HCT116 (cell line): ENCODE measurements around the gene FAM168A. TPM values are rescaled to one million over a fixed set of nuclear protein-coding genes. Genes with fewer than 3 reads are reported as not detected.

Experiments used
- ATAC-seq: fragments of 200-7000 bp; cut with Tn5 transposase; 2 replicates; pipeline ENCODE4 v1.9.1; 2020; ENCODE audit warnings: mild to moderate bottlenecking, moderate library complexity
- BruUV-seq: library from RNA; stranded (reverse); fragments of 400-500 nt; replicated peaks from 2 replicates; lab custom pipeline; 2021; lab: Mats Ljungman, UMichigan
- CTCF ChIA-PET: fragments of 300-600 bp; sonication (Branson Sonifier 250); formaldehyde crosslinking; loops from one replicate; lab custom pipeline; 2021; ENCODE audit warnings: antibody characterized with exemption; lab: Charles Lee
- POLR2A ChIA-PET: fragments of 300-600, 350-600 bp; sonication (Branson Sonifier 250); formaldehyde crosslinking; loops from one replicate; lab custom pipeline; 2021; ENCODE audit warnings: antibody characterized with exemption; lab: Charles Lee
- RAD21 ChIA-PET, 2 experiments: fragments of 300-600 bp; sonication (Branson Sonifier 250); formaldehyde crosslinking; loops; one replicate each; lab custom pipeline; 2023; ENCODE audit warnings: low total read pairs in 2 of 2; ENCODE audit not compliant: uncharacterized antibody in 2 of 2, unreplicated experiment in 2 of 2, low non-redundant PET in 1 of 2; lab: Charles Lee
- DNase-seq: peaks from one replicate; pipeline ENCODE4 v3.0.0-alpha.2; 2010; ENCODE audit warnings: low read depth, low spot score
- H2AFZ ChIP-seq: fragments of 200-600 bp; shearing (Covaris generic), sonication (generic); 2 replicates; pipeline ENCODE4 v1.6.1; 2017; ENCODE audit warnings: low read depth, mixed run types, mixed read lengths, antibody characterized with exemption, low read length; ENCODE audit not compliant: poor library complexity, severe bottlenecking
- H3K27ac ChIP-seq: 2 replicates; pipeline ENCODE4 v1.5.1; 2012; ENCODE audit warnings: low read depth, low read length
- H3K27me3 ChIP-seq: fragments of 200-600 bp; sonication (generic); 2 replicates; pipeline ENCODE4 v1.6.1; 2016; ENCODE audit warnings: mixed run types, low read length, mixed read lengths; ENCODE audit not compliant: insufficient read depth
- H3K36me3 ChIP-seq, 2 experiments: fragments of 200-500 bp in 1 of 2; fragments of 200-600 bp in 1 of 2; sonication (Bioruptor generic) in 1 of 2; sonication (generic) in 1 of 2; 2 replicates each; pipeline versions ENCODE4 v1.5.1 to v1.6.1; 2014 to 2016; ENCODE audit warnings: low read length in 2 of 2, inconsistent platforms in 1 of 2, mixed read lengths in 1 of 2, mixed run types in 1 of 2; ENCODE audit not compliant: insufficient read depth in 2 of 2, control insufficient read depth in 1 of 2
- H3K4me1 ChIP-seq, 2 experiments: fragments of 200-600 bp in 1 of 2; sonication (generic) in 1 of 2; 2 replicates each; pipeline versions ENCODE4 v1.5.1 to v1.6.1; 2012 to 2017; ENCODE audit warnings: low read length in 2 of 2, inconsistent platforms in 1 of 2, mild to moderate bottlenecking in 1 of 2, mixed read lengths in 1 of 2, mixed run types in 1 of 2, moderate library complexity in 1 of 2; ENCODE audit not compliant: insufficient read depth in 2 of 2, control insufficient read depth in 1 of 2
- H3K4me2 ChIP-seq: fragments of 200-600 bp; sonication (generic); 2 replicates; pipeline ENCODE4 v1.6.1; 2017; ENCODE audit warnings: mixed run types, low read length, mixed read lengths
- H3K4me3 ChIP-seq, 2 experiments: fragments of 200-600 bp in 1 of 2; sonication (generic) in 1 of 2; replicated peaks in 1 of 2; 2 replicates each; pipeline ENCODE4 v1.5.1; 2011 to 2016; ENCODE audit warnings: low read length in 2 of 2, control low read depth in 1 of 2, low read depth in 1 of 2, mild to moderate bottlenecking in 1 of 2, mixed read lengths in 1 of 2, mixed run types in 1 of 2
- H3K79me2 ChIP-seq: fragments of 200-600 bp; sonication (generic); 2 replicates; pipeline ENCODE4 v1.6.1; 2017; ENCODE audit warnings: mild to moderate bottlenecking, mixed run types, low read length, moderate library complexity, mixed read lengths; ENCODE audit not compliant: insufficient read depth
- H3K9ac ChIP-seq: fragments of 200-600 bp; sonication (generic); 2 replicates; pipeline ENCODE4 v1.6.1; 2016; ENCODE audit warnings: low read length, mixed read lengths
- H3K9me2 ChIP-seq: fragments of 200-600 bp; sonication (generic), shearing (Covaris generic); 2 replicates; pipeline ENCODE4 v1.6.1; 2017; ENCODE audit warnings: mixed run types, mild to moderate bottlenecking, moderate library complexity; ENCODE audit not compliant: insufficient read depth
- H3K9me3 ChIP-seq, 2 experiments: fragments of 200-500 bp in 1 of 2; fragments of 200-600 bp in 1 of 2; sonication (Bioruptor generic) in 1 of 2; sonication (generic) in 1 of 2; 2 replicates each; pipeline ENCODE4 v1.6.1; 2014 to 2017; ENCODE audit warnings: low read length in 2 of 2, mixed read lengths in 2 of 2, inconsistent platforms in 1 of 2, low read depth in 1 of 2, mild to moderate bottlenecking in 1 of 2, mixed run types in 1 of 2, moderate library complexity in 1 of 2; ENCODE audit not compliant: control insufficient read depth in 1 of 2, insufficient read depth in 1 of 2
- H4K20me1 ChIP-seq: fragments of 200-600 bp; sonication (generic), shearing (Covaris generic); 2 replicates; pipeline ENCODE4 v1.6.1; 2017; ENCODE audit warnings: mixed run types, mild to moderate bottlenecking, moderate library complexity; ENCODE audit not compliant: insufficient read depth
- ATF3 ChIP-seq: IDR thresholded peaks from 2 replicates; pipeline ENCODE4 v1.6.1; 2012
- CBX3 ChIP-seq: IDR thresholded peaks from 2 replicates; pipeline ENCODE4 v1.6.1; 2012; ENCODE audit warnings: low read depth
- CEBPB ChIP-seq: IDR thresholded peaks from 2 replicates; pipeline ENCODE4 v1.6.1; 2012; ENCODE audit warnings: low read depth
- ELF1 ChIP-seq: IDR thresholded peaks from 2 replicates; pipeline ENCODE4 v1.6.1; 2012; ENCODE audit warnings: low read depth, borderline replicate concordance
- EZH2 ChIP-seq: fragments of 200-600 bp; sonication (generic); IDR thresholded peaks from 2 replicates; pipeline ENCODE4 v1.6.1; 2017; ENCODE audit warnings: antibody characterized with exemption, mixed run types
- POLR2A ChIP-seq: IDR thresholded peaks from 2 replicates; pipeline ENCODE4 v1.7.0; 2011; ENCODE audit warnings: borderline replicate concordance; ENCODE audit not compliant: insufficient read depth, insufficient read length; ENCODE audit errors: extremely low read depth
- POLR2AphosphoS5 ChIP-seq: IDR thresholded peaks from 2 replicates; pipeline ENCODE4 v1.6.1; 2011; ENCODE audit warnings: mild to moderate bottlenecking, low read depth, low read length, moderate library complexity
- RAD21 ChIP-seq: IDR thresholded peaks from 2 replicates; pipeline ENCODE4 v1.6.1; 2012; ENCODE audit warnings: low read depth, mild to moderate bottlenecking
- SP1 ChIP-seq: IDR thresholded peaks from 2 replicates; pipeline ENCODE4 v1.6.1; 2012; ENCODE audit warnings: low read depth
- SRF ChIP-seq: IDR thresholded peaks from 2 replicates; pipeline ENCODE4 v1.6.1; 2012; ENCODE audit warnings: low read depth
- TCF7L2 ChIP-seq: IDR thresholded peaks from 2 replicates; pipeline ENCODE4 v1.7.0; 2011; ENCODE audit warnings: borderline replicate concordance, inconsistent platforms; ENCODE audit not compliant: insufficient read depth, insufficient read length; ENCODE audit errors: extremely low read depth
- YY1 ChIP-seq: IDR thresholded peaks from 2 replicates; pipeline ENCODE4 v1.6.1; 2011; ENCODE audit warnings: low read length, low read depth, moderate library complexity, mild to moderate bottlenecking; ENCODE audit not compliant: insufficient replicate concordance; ENCODE audit errors: extremely low read depth
- ZBTB33 ChIP-seq: IDR thresholded peaks from 2 replicates; pipeline ENCODE4 v1.6.1; 2011; ENCODE audit warnings: mild to moderate bottlenecking, low read length, moderate library complexity; ENCODE audit not compliant: insufficient replicate concordance; ENCODE audit errors: extremely low read depth
- ZFX ChIP-seq: fragments of 450-650 bp; IDR thresholded peaks from 2 replicates; pipeline ENCODE4 v1.6.1; 2017
- intact Hi-C: fragments of 100-400 bp; cut with micrococcal nuclease; formaldehyde crosslinking; loops from 2 replicates; pipeline ENCODE4 v1.10.0; 2022
- total RNA-seq: library from RNA; stranded (reverse); gene quantifications from one replicate; pipeline ENCODE4 v1.2.1, GENCODE V29; 2021; ENCODE audit not compliant: unreplicated experiment

The FAM168A gene
- total RNA-seq, 1 experiment from 2014 or later, result 31.5 TPM

DNA sequence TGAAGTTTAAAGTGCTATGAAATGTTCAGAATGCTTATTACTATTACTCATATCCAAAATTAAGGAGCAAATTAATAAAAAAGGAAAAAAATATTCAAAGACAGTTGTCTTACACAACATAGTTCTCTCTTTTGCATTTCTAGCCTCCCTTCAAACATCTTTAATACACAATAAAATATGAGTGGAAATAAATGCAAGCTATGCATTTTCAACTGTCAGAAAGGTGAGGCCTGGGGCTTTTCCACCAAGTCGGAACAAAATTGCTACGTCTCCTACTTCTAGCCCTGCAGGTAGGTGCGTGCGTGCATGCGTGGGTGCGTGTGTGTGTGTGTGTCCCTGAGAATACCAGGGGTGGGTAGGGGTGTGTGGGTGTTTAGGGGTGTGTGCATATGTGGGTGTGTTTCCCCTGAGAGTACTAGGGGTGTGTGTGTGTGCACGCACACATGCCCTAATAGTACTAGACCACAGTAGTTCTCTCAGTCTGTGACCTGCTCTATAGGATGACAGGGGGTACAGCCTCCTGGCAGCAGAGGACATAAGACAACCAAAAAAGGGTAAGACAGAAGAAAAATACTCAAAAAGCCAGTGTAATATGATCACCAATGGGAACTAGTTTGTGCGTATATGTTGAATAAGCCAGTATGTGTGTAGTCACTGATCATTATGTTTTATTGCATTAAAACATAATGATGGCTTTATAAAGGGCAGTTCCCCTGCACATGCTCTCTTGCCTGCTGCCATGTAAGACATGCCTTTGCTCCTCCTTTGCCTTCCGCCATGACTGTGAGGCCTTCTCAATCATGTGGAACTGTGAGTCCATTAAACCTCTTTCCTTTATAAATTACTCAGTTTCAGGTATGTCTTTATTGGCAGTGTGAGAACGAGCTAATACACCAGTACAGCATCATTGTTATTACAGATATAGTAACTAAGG is 89.4 kb downstream of the FAM168A start:
- no peaks in the 10 kb centered on the region for H3K9me2 ChIP-seq
- RAD21 ChIA-PET, result no interaction called here
- H3K9ac ChIP-seq, result no peak overlapping the region
- H3K4me1 ChIP-seq, result peaks cover 2 to 3% of the 10 kb centered on the region in 2 experiments; a peak in 3 of 4 replicates
- no peaks in the 10 kb centered on the region for H3K27me3 ChIP-seq
- H2AFZ ChIP-seq, result no peak overlapping the region
- CTCF ChIA-PET, result no interaction called here
- ATAC-seq (no peak), DNase-seq (no peak)
- intact Hi-C loops, result no loop called here
- no TSS peak for BruUV-seq
- H3K4me2 ChIP-seq, result no peak overlapping the region
- POLR2A ChIA-PET, result no interaction called here
- H3K4me3 ChIP-seq, result no peak overlapping the region
- H3K9me3 ChIP-seq, result no peaks in the 10 kb centered on the region
- TF ChIP-seq TCF7L2 (no peak), POLR2AphosphoS5 (no peak), CEBPB (no peak), ZFX (no peak), ELF1 (no peak), SRF (no peak), EZH2 (no peak), CBX3 (no peak), POLR2A (no peak), RAD21 (no peak), ATF3 (no peak), YY1 (no peak), ZBTB33 (no peak), SP1 (no peak)
- no peaks in the 10 kb centered on the region for H3K79me2 ChIP-seq
- H3K27ac ChIP-seq, result no peak overlapping the region
- H4K20me1 ChIP-seq, result no peaks in the 10 kb centered on the region
- no peaks in the 10 kb centered on the region for H3K36me3 ChIP-seq
